HG03039 (cell line): ENCODE measurements around the gene TSPAN9.

Source experiments
- ATAC-seq: cut with Tn5 transposase; IDR thresholded peaks from one replicate; pipeline ENCODE4 v1.9.1; 2021; ENCODE audit warnings: mild to moderate bottlenecking, moderate library complexity; ENCODE audit not compliant: unreplicated experiment

Gene TSPAN9

DNA sequence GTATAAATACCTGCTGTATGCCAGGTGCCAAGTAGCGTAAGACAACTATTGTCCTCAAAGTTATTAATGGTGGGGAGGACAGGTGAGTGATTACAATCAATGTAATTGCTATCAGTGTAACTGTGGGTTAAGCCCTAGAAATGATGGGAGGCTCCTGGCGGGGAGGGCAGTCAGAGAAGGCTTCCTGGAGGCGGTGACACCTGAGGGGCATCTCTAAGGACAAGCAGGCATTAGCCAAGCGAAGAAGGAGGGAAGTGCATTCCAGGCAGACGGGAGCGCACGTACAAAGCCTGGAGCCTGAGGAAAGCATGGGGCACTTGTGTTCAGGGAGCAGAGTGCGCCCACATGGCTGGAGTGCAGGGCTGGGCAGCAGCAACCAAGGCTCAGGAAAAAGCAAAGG, 230.9 kb downstream of the TSPAN9 start:
- no peak for ATAC-seq

DNA sequence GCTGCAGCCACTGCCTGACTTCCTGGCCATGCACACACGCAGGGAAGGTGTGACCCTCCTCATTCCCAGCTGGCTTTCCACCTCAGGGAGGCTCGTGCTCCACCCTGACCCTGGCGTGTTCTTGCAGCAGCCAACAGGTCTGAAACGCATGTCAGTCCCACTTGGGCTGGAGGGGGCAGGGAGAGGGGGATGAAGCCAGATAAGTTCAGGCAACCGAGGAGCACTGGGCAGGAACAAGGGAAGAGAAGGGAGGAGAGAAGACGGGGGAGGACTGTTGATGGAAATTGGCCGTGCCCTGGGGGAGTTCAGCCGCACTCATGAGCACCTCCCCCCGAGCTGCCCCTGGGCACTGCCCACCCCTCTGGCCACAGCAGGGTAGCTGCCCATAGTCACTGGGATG, 231.4 kb downstream of the TSPAN9 start:
- no peak for ATAC-seq

DNA sequence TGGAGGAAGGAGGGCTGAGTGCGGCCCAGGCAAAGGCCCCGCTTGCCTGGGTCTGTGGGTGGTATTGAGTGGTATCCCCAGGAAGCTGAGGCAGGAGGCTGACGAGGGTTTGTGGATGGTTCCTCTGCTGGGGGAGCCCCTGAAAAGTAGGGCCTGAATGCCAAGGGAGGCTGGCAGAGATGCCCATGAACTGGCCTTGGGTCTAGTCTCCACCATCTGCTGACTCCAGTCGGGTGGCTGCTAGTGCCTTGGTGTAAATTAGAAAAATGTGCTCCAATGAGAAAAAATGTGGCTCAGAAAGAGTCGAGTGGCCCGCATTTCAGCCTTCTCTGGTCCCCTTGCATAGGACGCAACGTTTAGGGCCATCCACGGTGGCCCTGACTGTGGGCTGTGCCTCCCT, 232.6 kb downstream of the TSPAN9 start:
- no peak for ATAC-seq

GRCh38 chr12:3310271-3311026, 233.3 kb downstream of the TSPAN9 start:
- no peak for ATAC-seq

GRCh38 chr12:3311027-3311402, 233.8 kb downstream of the TSPAN9 start:
- ATAC-seq = no peak

GRCh38 chr12:3311491-3312103, 234.4 kb downstream of the TSPAN9 start:
- ATAC-seq = no peak

DNA sequence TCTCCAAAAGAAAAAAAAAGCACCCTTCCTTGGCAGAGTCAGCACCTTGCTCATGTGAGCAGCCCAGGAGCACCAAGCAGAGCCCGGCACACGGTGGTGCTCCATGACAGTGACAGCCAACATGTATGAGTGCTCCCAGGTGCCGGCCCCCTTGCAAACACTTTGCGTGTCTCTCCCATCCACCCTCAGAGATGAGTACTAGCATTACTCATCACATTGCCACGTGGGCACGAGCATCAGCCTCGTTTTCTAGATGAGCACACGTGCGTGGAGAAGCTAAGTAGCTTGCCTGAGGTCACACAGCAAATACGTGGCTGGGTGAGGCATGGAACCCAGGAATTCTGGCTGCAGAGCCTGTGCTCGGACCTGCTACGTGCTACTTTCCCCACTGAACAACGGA, 235.9 kb downstream of the TSPAN9 start:
- no peak for ATAC-seq

GRCh38 chr12:3313675-3314663, 236.8 kb downstream of the TSPAN9 start:
- ATAC-seq = no peak

DNA sequence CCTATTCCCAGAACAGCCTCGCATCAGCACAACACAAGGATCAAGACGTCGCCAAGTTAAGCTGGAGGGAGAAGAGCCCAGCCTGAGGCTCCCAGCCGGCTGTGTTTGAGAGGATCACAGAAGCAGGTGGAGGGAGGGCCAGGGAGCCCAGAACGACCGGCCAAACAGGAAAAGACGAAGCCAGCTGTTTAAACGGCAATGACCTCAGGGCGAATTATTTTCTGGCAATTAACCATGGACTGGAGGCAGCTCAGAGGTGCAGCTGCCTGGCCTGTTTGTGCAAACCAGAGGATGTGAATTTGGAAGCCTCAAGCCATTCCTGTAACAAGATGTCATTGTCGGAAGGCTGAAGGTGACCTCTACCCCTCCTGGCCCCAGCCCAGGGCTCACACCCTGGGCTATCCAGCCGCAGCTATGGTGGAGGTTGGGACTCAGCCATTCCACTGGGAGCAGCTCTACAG, 238.1 kb downstream of the TSPAN9 start:
- ATAC-seq = no peak

DNA sequence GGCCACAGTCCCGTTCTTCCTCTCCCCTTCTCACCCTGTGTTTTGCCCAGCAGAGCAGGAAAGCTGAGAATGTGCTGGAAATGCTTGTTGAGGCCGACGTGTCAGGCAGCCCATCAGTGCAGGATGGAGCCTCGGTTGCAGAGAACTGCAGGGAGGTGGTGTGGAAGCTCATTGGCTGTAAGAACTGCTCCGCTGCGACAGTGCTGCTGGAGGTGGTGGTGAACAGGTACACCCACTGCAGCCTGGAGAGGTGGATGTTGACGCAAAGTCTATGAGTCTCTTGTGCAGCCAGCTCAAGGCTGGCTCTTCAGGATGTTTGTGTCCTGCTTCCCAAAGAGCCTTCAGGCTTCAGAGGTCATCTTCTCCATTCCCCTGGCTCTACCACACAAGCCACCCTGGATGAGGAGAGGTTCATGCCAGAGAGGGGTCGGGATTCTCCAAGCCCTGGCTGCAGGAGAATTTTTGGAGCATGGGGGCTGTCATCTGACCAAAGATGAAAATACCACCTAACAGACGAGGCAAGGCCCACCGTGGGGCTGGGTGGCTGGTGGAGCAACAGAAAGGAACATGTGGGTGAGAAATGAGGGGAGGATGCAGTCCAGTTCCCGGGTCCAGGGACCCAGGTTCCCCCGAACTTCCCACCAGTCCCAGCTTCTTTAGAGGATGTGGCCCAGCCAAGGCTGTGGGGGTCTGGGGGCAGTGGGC, 239.7 kb downstream of the TSPAN9 start:
- ATAC-seq = no peak

- ATAC-seq = no peak
Measured at GRCh38 chr12:3317481-3317815, 240.3 kb downstream of the TSPAN9 start.

GRCh38 chr12:3317841-3318501, 240.8 kb downstream of the TSPAN9 start:
- no peak for ATAC-seq

- no peak for ATAC-seq
Measured at GRCh38 chr12:3319723-3320492, 242.7 kb downstream of the TSPAN9 start.

- no peak for ATAC-seq
Measured at GRCh38 chr12:3320881-3321509, 243.8 kb downstream of the TSPAN9 start.

DNA sequence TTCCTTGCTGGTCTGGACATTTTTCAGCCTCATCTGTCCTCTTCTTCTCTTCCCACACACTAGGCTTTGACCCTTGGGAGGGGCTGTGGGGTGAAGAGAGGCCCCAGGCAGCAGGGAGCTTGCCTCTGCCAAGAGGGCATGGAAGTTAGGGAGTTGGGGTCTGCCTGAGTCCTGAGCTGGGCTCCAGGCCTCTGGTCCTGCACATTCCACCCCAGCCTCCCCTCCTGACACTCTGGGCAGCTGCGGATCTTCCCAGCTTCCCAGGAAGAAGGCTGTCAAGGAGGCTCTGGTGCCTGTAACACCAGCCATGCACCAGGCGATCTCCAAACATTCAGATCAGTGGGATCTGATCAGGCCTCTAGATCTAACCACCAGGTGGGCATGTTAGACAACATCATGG, 244.7 kb downstream of the TSPAN9 start:
- no peak for ATAC-seq

DNA sequence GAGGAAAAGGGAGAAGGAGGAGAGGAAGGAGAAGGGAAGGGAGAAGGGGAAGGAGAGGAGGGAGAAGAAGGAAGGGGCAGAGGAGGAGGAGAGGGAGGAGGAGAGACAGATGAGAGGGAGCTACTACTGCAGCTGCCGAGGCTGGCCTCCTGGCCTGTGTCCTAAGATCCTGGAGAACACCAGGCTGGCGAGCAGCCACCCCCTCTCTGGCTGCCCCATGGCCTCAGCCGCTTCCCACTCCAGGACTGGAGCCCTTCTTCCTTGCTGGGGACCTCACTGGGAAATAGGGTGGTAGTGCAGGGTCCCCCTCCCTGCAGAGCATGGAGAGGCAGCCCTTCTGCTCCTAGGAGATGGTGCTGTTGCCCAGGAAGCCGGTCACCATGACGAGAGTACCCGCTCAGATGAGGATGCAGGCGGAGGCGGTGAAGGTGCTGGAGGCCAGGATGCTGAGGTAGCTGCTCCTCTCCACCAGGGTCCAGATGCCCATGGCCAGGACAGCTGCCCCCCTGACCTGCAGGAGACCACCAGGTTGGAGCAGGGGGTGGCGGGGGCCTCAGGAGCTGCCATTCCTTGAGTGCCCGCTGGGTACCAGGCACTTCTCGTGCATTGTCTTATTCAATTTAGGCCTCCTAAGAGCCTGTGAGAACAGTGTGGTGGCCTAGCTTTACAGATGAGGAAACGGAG, 246.0 kb downstream of the TSPAN9 start:
- no peak for ATAC-seq

DNA sequence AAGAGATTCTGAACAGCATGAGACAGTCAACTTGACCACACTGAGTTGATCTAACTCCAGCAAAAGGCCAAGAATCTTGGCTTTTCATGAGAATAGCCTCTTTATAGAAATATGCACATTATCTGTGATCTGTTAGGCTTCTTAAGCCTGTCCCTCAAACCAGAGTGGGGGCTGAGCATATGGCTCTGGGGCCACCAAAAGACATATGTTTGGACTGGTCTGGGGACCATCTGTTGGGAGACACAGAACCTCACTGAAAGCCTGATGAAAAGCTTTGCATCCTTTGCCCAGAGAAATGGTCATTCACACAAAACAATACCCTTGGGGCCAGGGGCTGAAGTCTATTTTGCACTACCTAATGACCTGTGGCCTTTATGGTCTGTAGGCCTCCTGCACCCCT, 248.6 kb downstream of the TSPAN9 start:
- ATAC-seq = no peak

GRCh38 chr12:3326156-3326849, 249.1 kb downstream of the TSPAN9 start:
- no peak for ATAC-seq
